ENCODE data around the gene NR3C1. TPM values are rescaled to one million over a fixed set of nuclear protein-coding genes. Genes with fewer than 3 reads are reported as not detected.

Gene NR3C1
- total RNA-seq, 1 experiment from 2014 or later: 31.4 TPM

DNA sequence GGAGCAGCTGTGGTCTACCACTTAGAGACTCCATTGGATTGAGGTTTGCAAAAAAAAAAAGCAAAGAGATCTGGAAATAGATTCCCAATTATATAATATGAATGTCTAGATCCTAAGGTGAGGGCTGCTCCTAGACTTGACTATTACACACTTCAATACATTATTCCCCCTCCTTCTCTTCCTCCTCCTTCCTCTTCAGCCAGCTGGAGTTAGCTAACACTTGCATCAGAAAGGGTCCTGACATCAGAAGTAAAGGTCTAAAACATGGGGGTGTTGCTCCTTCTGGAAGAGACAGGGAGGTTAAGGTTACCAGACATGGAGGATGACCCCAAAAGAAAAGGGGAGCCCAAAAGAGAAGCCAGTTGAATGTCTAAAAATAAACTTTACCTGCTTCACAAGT is 12.9 kb upstream of the NR3C1 start:
- H3K36me3 Mint-ChIP-seq (ENCODE audit: insufficient read depth in 1 of 3, low read depth in 3 of 3): no peaks in the 10 kb centered on the region
- Histone ChIP-seq H4K8ac (replicated peaks; ENCODE audit: insufficient read length, low read depth, low read length) (no peak overlapping the region), H2BK120ac (ENCODE audit: low read depth, low read length, poor library complexity, severe bottlenecking) (no peak overlapping the region)

More for the DNA sequence above, 12.9 kb upstream of the NR3C1 start:
- Mint-ChIP-seq H3K27me3 (ENCODE audit: low read depth) (no peaks in the 10 kb centered on the region), H3K4me1 (peaks cover 19 to 21% of the 10 kb centered on the region in 2 experiments), H3K4me3 (no peak overlapping the region), H3K27ac (no peak overlapping the region), H3K9me3 (no peaks in the 10 kb centered on the region)
- Histone ChIP-seq H2BK20ac (ENCODE audit: low read depth, low read length, poor library complexity, severe bottlenecking) (no peak overlapping the region), H4K5ac (ENCODE audit: insufficient read length, low read depth, low read length) (no peak overlapping the region), H3K23ac (ENCODE audit: insufficient read length, low read depth, low read length) (no peak overlapping the region), H2AK5ac (ENCODE audit: insufficient read length, low read length) (no peak overlapping the region), H4K91ac (ENCODE audit: insufficient read length, low read depth, low read length) (no peak overlapping the region), H2BK15ac (ENCODE audit: low read depth, low read length) (no peak overlapping the region), H3K27ac (ENCODE audit: insufficient read length, low read depth, low read length) (no peak overlapping the region), H3K27me3 (ENCODE audit: insufficient read depth, low read length) (no peaks in the 10 kb centered on the region), H3K9ac (ENCODE audit: extremely low read depth, insufficient read length, low read length) (no peak overlapping the region), H3K79me1 (ENCODE audit: insufficient read depth, low read depth, low read length, poor library complexity, severe bottlenecking) (no peaks in the 10 kb centered on the region), H2AFZ (ENCODE audit: low read length) (peak overlapping the region; percentile 70), H3K9me3 (ENCODE audit: control insufficient read depth, low read depth, low read length) (no peaks in the 10 kb centered on the region), H3K23me2 (ENCODE audit: insufficient read length, low read depth, low read length, poor library complexity, severe bottlenecking) (no peaks in the 10 kb centered on the region), H3K4ac (ENCODE audit: low read depth, low read length) (no peak overlapping the region), H3T11ph (ENCODE audit: low read length) (no peak overlapping the region), H3K18ac (ENCODE audit: insufficient read length, low read depth, low read length) (no peak overlapping the region), H3K79me2 (ENCODE audit: insufficient read depth, low read length) (no peaks in the 10 kb centered on the region), H4K20me1 (ENCODE audit: control insufficient read depth, insufficient read depth, insufficient read length) (no peaks in the 10 kb centered on the region), H3K56ac (ENCODE audit: insufficient read length, low read depth, low read length) (no peak overlapping the region), H2BK12ac (ENCODE audit: insufficient read length, low read depth, low read length) (no peak overlapping the region), H3K4me2 (ENCODE audit: insufficient read depth, insufficient read length, low read length) (no peak overlapping the region), H3K4me1 (ENCODE audit: insufficient read depth, low read length) (no peaks in the 10 kb centered on the region), H2BK5ac (ENCODE audit: insufficient read length, low read length) (no peak overlapping the region), H3K14ac (ENCODE audit: insufficient read depth, low read length) (no peak overlapping the region)
- no peak for DNase-seq
- no peak for TF ChIP-seq CTCF (conservative IDR thresholded peaks at IDR 0.05)

Data from H9 (cell line).